ENCODE measurements around the gene OR1S1.
"Not testable (repeated sequence)": the region's sequence is repeated elsewhere in the genome, so short reads cannot be mapped to it uniquely, and the experiment has no call there.

OR1S1 gene

GRCh38 chr11:58212420-58212819 is at the start of gene OR1S1:
TSS of gene OR1S1 (plus strand) at chr11:58212720.
- not testable (repeated sequence) for DNase-seq

- DNase-seq: no peak
Measured at GRCh38 chr11:58164389-58164788, 48.1 kb upstream of the OR1S1 start.

GRCh38 chr11:58164990-58165389 is 47.5 kb upstream of the OR1S1 start:
- no peak for DNase-seq

- no peak for DNase-seq
Measured at GRCh38 chr11:58165504-58166106, 46.9 kb upstream of the OR1S1 start.

- DNase-seq: no peak
Measured at GRCh38 chr11:58177409-58178054, 35.0 kb upstream of the OR1S1 start.

GRCh38 chr11:58178444-58178843 is 34.1 kb upstream of the OR1S1 start:
- no peak for DNase-seq

GRCh38 chr11:58179648-58180047 is 32.9 kb upstream of the OR1S1 start:
- peak; percentile 64 for DNase-seq

GRCh38 chr11:58186938-58187337 is 25.6 kb upstream of the OR1S1 start:
- DNase-seq: no peak

GRCh38 chr11:58188770-58189169 is 23.8 kb upstream of the OR1S1 start, which contains the start of gene OR9Q2:
TSS of gene OR9Q2 (plus strand) at chr11:58189070. CDS start at chr11:58190491, 1,421 bp downstream.
- no peak for DNase-seq

GRCh38 chr11:58192229-58192628 is 20.3 kb upstream of the OR1S1 start:
- DNase-seq: no peak

- no peak for DNase-seq
Measured at GRCh38 chr11:58193391-58193790, 19.1 kb upstream of the OR1S1 start.

- DNase-seq: no peak
Measured at GRCh38 chr11:58195939-58196338, 16.6 kb upstream of the OR1S1 start.

- no peak for DNase-seq
Measured at GRCh38 chr11:58199271-58199670, 13.2 kb upstream of the OR1S1 start.

- no peak for DNase-seq
Measured at GRCh38 chr11:58204042-58204441, 8.5 kb upstream of the OR1S1 start, which contains the start of gene OR1S2. TSS of gene OR1S2 (minus strand) at chr11:58204142. CDS start at chr11:58204142, 0 bp downstream.

- no peak for DNase-seq
Measured at GRCh38 chr11:58216476-58216875, 4.0 kb downstream of the OR1S1 start.

- no peak for DNase-seq
Measured at GRCh38 chr11:58222721-58223120, 10.2 kb downstream of the OR1S1 start.

- peak; percentile 12 for DNase-seq
Measured at GRCh38 chr11:58227956-58228615, 15.6 kb downstream of the OR1S1 start.

GRCh38 chr11:58243954-58244353 is 31.4 kb downstream of the OR1S1 start:
- no peak for DNase-seq

GRCh38 chr11:58254936-58255335 is 42.4 kb downstream of the OR1S1 start:
- no peak for DNase-seq

- no peak for DNase-seq
Measured at GRCh38 chr11:58259983-58260382, 47.5 kb downstream of the OR1S1 start.

Measured in RPMI8226 (cell line).